ENCODE data around the gene LY86. TPM values are rescaled to one million over a fixed set of nuclear protein-coding genes. Genes with fewer than 3 reads are reported as not detected.

LY86 gene
- total RNA-seq, 1 donor from 2014 or later = not detected

GRCh38 chr6:6635869-6636268, 47.3 kb downstream of the LY86 start:
- Mint-ChIP-seq H3K9me3 (no peaks in the 10 kb centered on the region), H3K36me3 (no peaks in the 10 kb centered on the region), H3K4me3 (no peak overlapping the region), H3K4me1 (ENCODE audit: unreplicated experiment) (peaks cover 7% of the 10 kb centered on the region), H3K27me3 (no peaks in the 10 kb centered on the region), H3K27ac (no peak overlapping the region)
- no peak for DNase-seq (ENCODE audit: extremely low spot score, unreplicated experiment)
- TF ChIP-seq CTCF (conservative IDR thresholded peaks at IDR 0.05) = no peak

- Mint-ChIP-seq H3K36me3 (no peaks in the 10 kb centered on the region), H3K27me3 (peaks cover 4% of the 10 kb centered on the region), H3K9me3 (no peaks in the 10 kb centered on the region), H3K27ac (no peak overlapping the region), H3K4me3 (no peak overlapping the region), H3K4me1 (ENCODE audit: unreplicated experiment) (peaks cover 7% of the 10 kb centered on the region)
- no peak for DNase-seq (ENCODE audit: extremely low spot score, unreplicated experiment)
- TF ChIP-seq CTCF (conservative IDR thresholded peaks at IDR 0.05) = no peak
These were observed 51.1 kb downstream of the LY86 start for GRCh38 chr6:6639572-6639971.

- no peaks in the 10 kb centered on the region for H3K9me3 Mint-ChIP-seq
- peaks cover 7% of the 10 kb centered on the region for H3K4me1 Mint-ChIP-seq (ENCODE audit: unreplicated experiment)
- no peak for DNase-seq (ENCODE audit: extremely low spot score, unreplicated experiment)
- H3K27ac Mint-ChIP-seq = no peak overlapping the region
- no peak overlapping the region for H3K4me3 Mint-ChIP-seq
- no peak for TF ChIP-seq CTCF (conservative IDR thresholded peaks at IDR 0.05)
- H3K36me3 Mint-ChIP-seq = no peaks in the 10 kb centered on the region
- H3K27me3 Mint-ChIP-seq = peaks cover 4% of the 10 kb centered on the region
These were observed 52.4 kb downstream of the LY86 start for GRCh38 chr6:6640926-6641325.

- H3K4me3 Mint-ChIP-seq = no peak overlapping the region
These were observed 54.9 kb downstream of the LY86 start for GRCh38 chr6:6643398-6643797.

GRCh38 chr6:6645261-6645917, 56.9 kb downstream of the LY86 start:
- no peak overlapping the region for H3K27ac Mint-ChIP-seq
- no peak for DNase-seq (ENCODE audit: extremely low spot score, unreplicated experiment)
- TF ChIP-seq CTCF (conservative IDR thresholded peaks at IDR 0.05) = no peak
- no peaks in the 10 kb centered on the region for H3K4me1 Mint-ChIP-seq (ENCODE audit: unreplicated experiment)
- H3K36me3 Mint-ChIP-seq = no peaks in the 10 kb centered on the region
- no peak overlapping the region for H3K4me3 Mint-ChIP-seq
- H3K27me3 Mint-ChIP-seq = peaks cover 4% of the 10 kb centered on the region
- H3K9me3 Mint-ChIP-seq = no peaks in the 10 kb centered on the region

More at GRCh38 chr6:6643398-6643797, 54.9 kb downstream of the LY86 start:
- no peak for TF ChIP-seq CTCF (conservative IDR thresholded peaks at IDR 0.05)
- H3K27me3 Mint-ChIP-seq = peaks cover 4% of the 10 kb centered on the region
- H3K36me3 Mint-ChIP-seq = no peaks in the 10 kb centered on the region
- no peak for DNase-seq (ENCODE audit: extremely low spot score, unreplicated experiment)
- H3K27ac Mint-ChIP-seq = no peak overlapping the region
- no peaks in the 10 kb centered on the region for H3K4me1 Mint-ChIP-seq (ENCODE audit: unreplicated experiment)
- no peaks in the 10 kb centered on the region for H3K9me3 Mint-ChIP-seq
